ACHN (cell line): Measurements from ENCODE around the gene PDAP1.
"Not testable (repeated sequence)": the region's sequence is repeated elsewhere in the genome, so short reads cannot be mapped to it uniquely, and the experiment has no call there.

Experiments used
- DNase-seq: peaks from one replicate; pipeline ENCODE4 v3.0.0-alpha.2; 2015
- in situ Hi-C: cut with HindIII; loops from 2 replicates; pipeline ENCODE4 v1.10.0; 2017; ENCODE audit warnings: low sequenced_read_pairs, low pct_ligation_motif_present, low pct_unique_long_range_greater_than_20kb

The PDAP1 gene

GRCh38 chr7:99365318-99366141 is 42.9 kb downstream of the PDAP1 start:
- in situ Hi-C loops, result no loop called here
- DNase-seq, result peak; percentile 63

DNA sequence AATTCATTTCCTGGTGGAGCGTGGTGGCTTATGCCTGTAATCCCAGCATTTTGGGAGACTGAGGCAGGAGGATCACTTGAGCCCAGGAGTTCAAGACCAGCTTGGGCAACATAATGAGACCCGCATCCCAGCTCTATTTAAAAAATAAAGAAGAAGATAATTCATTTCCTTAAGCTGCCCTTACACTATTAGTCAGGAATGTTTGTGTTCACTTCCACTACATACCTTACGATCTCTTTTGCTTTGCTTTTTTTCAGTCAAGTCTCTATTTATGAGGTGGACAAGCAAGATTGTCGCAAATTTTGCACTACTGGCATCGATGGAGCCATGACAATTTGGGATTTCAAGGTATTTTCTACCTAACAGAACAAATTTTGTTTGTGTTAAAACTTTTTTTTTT is 45.1 kb downstream of the PDAP1 start:
- in situ Hi-C loops, result no loop called here
- DNase-seq, result no peak

- DNase-seq, result no peak
- in situ Hi-C loops, result no loop called here
These were observed 45.6 kb downstream of the PDAP1 start for GRCh38 chr7:99362801-99363200.

- in situ Hi-C loops, result no loop called here
- DNase-seq, result no peak
These were observed 48.8 kb downstream of the PDAP1 start for GRCh38 chr7:99359465-99360154.

DNA sequence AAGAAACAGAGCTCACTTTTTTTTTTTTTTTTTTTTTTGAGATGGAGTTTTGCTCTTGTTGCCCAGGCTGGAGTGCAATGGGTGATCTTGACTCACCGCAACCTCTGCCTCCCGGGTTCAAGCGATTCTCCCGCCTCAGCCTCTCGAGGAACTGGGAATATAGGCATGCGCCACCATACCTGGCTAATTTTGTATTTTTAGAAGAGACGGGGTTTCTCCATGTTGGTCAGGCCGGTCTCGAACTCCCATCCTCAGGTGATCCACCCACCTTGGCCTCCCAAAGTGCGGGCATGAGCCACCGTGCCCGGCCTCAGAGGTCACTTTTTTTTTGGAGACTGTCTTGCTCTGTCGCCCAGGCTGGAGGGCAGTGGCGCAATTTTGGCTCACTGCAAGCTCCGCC is 49.9 kb downstream of the PDAP1 start:
- in situ Hi-C loops, DNase-seq: not testable (repeated sequence)

DNA sequence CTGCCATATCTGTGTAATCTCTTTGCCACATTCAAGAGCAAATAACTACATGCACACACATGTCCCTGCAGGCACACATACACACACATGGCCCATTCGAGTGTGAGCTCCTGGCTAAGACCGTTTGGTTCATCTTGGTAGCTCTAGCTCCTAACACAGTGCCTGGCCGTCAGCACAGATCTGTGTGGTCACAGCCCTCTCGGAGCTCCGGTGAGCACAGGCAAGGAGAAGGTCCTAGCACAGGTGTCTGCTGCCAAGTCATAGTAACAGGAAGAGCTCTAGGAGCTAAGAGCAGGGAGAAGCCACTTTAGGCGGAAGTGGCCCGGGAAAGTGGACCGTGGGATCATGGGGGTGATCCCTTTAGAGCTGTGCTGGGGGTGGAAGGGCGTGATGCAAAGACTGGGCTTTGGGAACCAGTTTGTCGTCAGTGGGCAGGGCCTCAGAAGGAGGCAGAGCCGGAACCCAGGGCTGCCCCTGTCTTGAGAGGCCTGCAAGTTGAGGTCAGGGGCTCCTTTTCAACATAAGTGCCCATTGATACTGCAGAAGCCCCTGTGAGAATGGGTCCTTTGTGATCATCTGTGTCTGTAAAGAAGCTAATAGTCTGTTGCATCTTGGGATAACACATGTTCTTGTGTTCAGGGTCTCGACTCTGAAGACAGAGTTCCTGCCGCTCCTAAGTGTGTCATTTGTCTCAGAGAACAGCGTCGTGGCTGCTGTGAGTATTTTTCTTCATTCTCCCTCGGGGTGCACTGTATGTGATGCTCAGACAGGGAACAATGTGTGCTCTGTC is 50.5 kb downstream of the PDAP1 start:
- in situ Hi-C loops, result no loop called here
- DNase-seq, result no peak

DNA sequence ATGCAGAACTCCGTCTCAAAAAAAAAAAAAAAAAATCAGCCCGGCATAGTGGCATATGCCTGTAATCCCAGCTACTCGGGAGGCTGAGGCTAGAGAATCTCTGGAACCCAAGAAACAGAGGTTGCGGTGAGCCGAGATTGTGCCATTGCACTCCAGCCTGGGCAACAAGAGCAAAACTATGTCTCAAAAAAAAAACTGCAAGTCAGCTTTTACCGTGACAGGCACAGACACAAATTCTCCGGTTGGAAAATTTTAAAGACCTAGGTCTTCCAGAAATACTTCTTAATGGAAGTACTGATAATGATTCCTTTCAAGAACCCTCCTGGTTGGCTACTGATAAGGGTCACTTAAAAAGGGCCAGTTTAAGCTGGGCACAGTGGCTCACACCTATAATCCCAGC is 53.3 kb downstream of the PDAP1 start:
- in situ Hi-C loops, result no loop called here
- no peak for DNase-seq

GRCh38 chr7:99352247-99352646 is 56.1 kb downstream of the PDAP1 start:
- in situ Hi-C loops, result no loop called here
- DNase-seq, result no peak

DNA sequence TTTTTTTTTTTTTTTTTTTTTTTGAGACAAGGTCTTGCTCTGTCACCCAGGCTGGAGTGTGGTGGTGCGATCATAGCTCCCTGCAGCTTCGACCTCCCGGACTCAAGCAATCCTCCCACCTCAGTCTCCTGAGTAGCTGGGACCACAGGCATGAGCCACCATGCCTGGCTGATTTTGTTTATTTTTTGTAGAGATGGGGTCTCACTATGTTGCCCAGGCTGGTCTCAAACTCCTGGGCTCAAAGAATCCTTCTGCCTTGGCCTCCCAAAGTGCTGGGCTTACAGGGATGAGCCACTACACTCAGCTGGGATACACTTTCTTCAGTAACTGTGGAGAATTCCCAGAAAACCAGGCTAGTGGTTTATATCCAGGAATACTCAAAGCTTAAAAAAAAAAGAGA is 57.8 kb downstream of the PDAP1 start:
- in situ Hi-C loops, DNase-seq: not testable (repeated sequence)
